ENCODE measurements around the gene DACH1. TPM values are rescaled to one million over a fixed set of nuclear protein-coding genes. Genes with fewer than 3 reads are reported as not detected.

The DACH1 gene
- total and polyA plus RNA-seq, 9 of the 15 experiments (the other 6 are each of a cell fraction or from before 2014, with no cell fraction given) = 0.04 to 0.07 (median 0.04) TPM; not detected in 2

- TF ChIP-seq RERE (CRISPR knock-in tag; IDR thresholded peaks at IDR 0.05; ENCODE audit: borderline replicate concordance) = no peak
- no peak for TF ChIP-seq HDAC1 (IDR thresholded peaks at IDR 0.05)
- no peak for TF ChIP-seq LEF1 (IDR thresholded peaks at IDR 0.05)
- TF ChIP-seq MCM3 (IDR thresholded peaks at IDR 0.05) = no peak
- no peak for TF ChIP-seq HMGXB4 (CRISPR knock-in tag; IDR thresholded peaks at IDR 0.05)
- no peak for TF ChIP-seq ZZZ3 (IDR thresholded peaks at IDR 0.05)
These were observed 81.6 kb downstream of the DACH1 start (continued) for GRCh38 chr13:71785361-71785760.

All from K562 (cell line).